ENCODE data around the gene CKMT2. TPM values are rescaled to one million over a fixed set of nuclear protein-coding genes. Genes with fewer than 3 reads are reported as not detected.

CKMT2 gene
- total RNA-seq, 1 donor from 2014 or later: 2.6 TPM

DNA sequence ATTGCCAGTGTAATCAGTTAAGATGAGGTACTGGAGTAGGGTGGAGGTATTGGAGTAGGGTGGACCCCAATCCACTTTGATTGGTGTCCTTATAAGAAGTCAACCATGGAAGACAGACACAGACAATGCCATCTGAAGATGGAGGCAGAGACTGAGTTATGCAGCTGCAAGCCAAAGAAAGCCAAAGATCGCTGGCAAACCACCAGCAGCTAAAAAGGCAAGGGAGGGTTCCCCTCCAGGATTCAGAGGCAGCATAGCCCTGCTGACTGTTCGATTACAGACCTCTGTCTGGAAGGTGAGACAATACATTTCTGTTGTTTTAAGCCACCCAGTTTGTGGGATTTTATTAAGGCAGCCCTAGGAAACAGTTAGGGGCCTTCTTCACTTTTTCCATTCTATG lies 30.5 kb upstream of the CKMT2 start:
- peaks cover 2% of the 10 kb centered on the region for H3K36me3 Mint-ChIP-seq
- no peak overlapping the region for H3K4me3 Mint-ChIP-seq
- H3K9me3 Mint-ChIP-seq: no peaks in the 10 kb centered on the region
- H3K27ac Mint-ChIP-seq: no peak overlapping the region
- no peak for DNase-seq (ENCODE audit: low spot score in 2 of 2, unreplicated experiment in 2 of 2)
- H3K27me3 Mint-ChIP-seq (ENCODE audit: low read depth): no peaks in the 10 kb centered on the region
- no peak for TF ChIP-seq CTCF (IDR thresholded peaks at IDR 0.05; ENCODE audit: unreplicated experiment)
- peaks cover 18% of the 10 kb centered on the region for H3K4me1 Mint-ChIP-seq

GRCh38 chr5:81203729-81204128 lies 29.4 kb upstream of the CKMT2 start:
- no peak for TF ChIP-seq CTCF (IDR thresholded peaks at IDR 0.05; ENCODE audit: unreplicated experiment)
- Mint-ChIP-seq H3K36me3 (peaks cover 2% of the 10 kb centered on the region), H3K27me3 (ENCODE audit: low read depth) (no peaks in the 10 kb centered on the region), H3K27ac (peak overlapping the region; percentile 56), H3K9me3 (no peaks in the 10 kb centered on the region), H3K4me3 (no peak overlapping the region), H3K4me1 (peaks cover 18% of the 10 kb centered on the region)
- DNase-seq (ENCODE audit: low spot score in 2 of 2, unreplicated experiment in 2 of 2): no peak

DNA sequence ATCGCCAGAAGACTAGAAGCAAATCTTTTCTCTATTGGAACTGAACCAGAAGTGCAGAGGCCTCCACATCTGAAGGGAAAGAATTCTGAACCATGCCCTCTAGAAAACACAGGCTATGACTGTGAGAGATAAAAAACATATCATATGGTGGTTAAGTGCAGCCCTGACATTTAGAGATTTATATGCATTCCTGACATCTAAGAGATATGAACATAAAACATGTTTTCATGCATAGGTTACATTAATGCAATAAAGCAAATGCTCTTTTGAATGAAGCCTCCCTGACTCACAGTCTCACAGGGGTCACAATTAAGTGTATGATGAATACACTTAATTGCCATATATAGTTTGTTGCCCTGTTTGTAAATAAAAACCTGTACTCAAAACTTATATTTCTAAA lies 28.9 kb upstream of the CKMT2 start:
- Mint-ChIP-seq H3K4me1 (peaks cover 18% of the 10 kb centered on the region), H3K9me3 (no peaks in the 10 kb centered on the region), H3K27me3 (ENCODE audit: low read depth) (no peaks in the 10 kb centered on the region), H3K36me3 (peaks cover 2% of the 10 kb centered on the region), H3K27ac (peak overlapping the region; percentile 8), H3K4me3 (no peak overlapping the region)
- TF ChIP-seq CTCF (IDR thresholded peaks at IDR 0.05; ENCODE audit: unreplicated experiment): no peak
- DNase-seq (ENCODE audit: low spot score in 2 of 2, unreplicated experiment in 2 of 2): no peak

DNA sequence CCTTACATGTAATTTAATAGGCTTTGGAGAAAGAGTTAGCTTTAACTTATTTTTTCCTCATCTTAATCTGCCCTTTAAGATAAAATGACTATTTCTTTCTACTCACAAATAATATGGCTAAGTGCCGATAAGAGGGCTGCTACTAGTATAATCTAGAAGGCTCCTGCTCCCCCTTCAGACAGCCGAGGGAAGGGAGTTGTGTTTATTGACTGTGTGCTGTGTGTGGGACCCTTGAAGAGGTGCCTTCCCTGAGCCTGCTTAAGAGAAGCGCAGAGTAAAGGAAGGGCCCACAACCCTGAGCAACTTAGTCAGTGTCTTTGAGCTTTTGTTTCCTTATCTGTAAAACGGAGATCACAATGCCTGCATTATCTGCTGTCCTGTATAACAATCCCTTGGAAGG lies 28.1 kb upstream of the CKMT2 start:
- Mint-ChIP-seq H3K27ac (peak overlapping the region; percentile 27), H3K27me3 (ENCODE audit: low read depth) (no peaks in the 10 kb centered on the region), H3K4me3 (no peak overlapping the region), H3K4me1 (peaks cover 18% of the 10 kb centered on the region), H3K36me3 (peaks cover 3% of the 10 kb centered on the region), H3K9me3 (no peaks in the 10 kb centered on the region)
- DNase-seq (ENCODE audit: low spot score in 2 of 2, unreplicated experiment in 2 of 2): no peak
- TF ChIP-seq CTCF (IDR thresholded peaks at IDR 0.05; ENCODE audit: unreplicated experiment): no peak

GRCh38 chr5:81207009-81207408 lies 26.1 kb upstream of the CKMT2 start:
- no peak overlapping the region for H3K27ac Mint-ChIP-seq
- no peak for DNase-seq (ENCODE audit: low spot score in 2 of 2, unreplicated experiment in 2 of 2)
- H3K9me3 Mint-ChIP-seq: no peaks in the 10 kb centered on the region

More at GRCh38 chr5:81207009-81207408, 26.1 kb upstream of the CKMT2 start:
- Mint-ChIP-seq H3K36me3 (peaks cover 2% of the 10 kb centered on the region), H3K4me1 (peaks cover 18% of the 10 kb centered on the region), H3K27me3 (ENCODE audit: low read depth) (no peaks in the 10 kb centered on the region), H3K4me3 (no peak overlapping the region)
- TF ChIP-seq CTCF (IDR thresholded peaks at IDR 0.05; ENCODE audit: unreplicated experiment): no peak

Data from mesothelial cell of epicardium (in vitro differentiated cells).